CD8-positive, alpha-beta memory T cell (primary cell): ENCODE data around the gene KCNQ5. TPM values are rescaled to one million over a fixed set of nuclear protein-coding genes. Genes with fewer than 3 reads are reported as not detected.

Experiments used
- CTCF ChIA-PET: fragments of 350-600 bp; sonication (Branson Sonifier 250); formaldehyde crosslinking; loops from one replicate; lab custom pipeline; 2021; ENCODE audit warnings: antibody characterized with exemption; lab: Charles Lee
- POLR2A ChIA-PET: fragments of 350-600 bp; sonication (Branson Sonifier 250); formaldehyde crosslinking; loops from one replicate; lab custom pipeline; 2021; ENCODE audit warnings: antibody characterized with exemption; lab: Charles Lee
- DNase-seq, 5 donors: peaks; one replicate each; pipeline versions ENCODE4 v3.0.0 to v3.0.0-alpha.2; 2020 to 2022; ENCODE audit warnings: mixed read lengths in 1 of 5
- H3K27ac ChIP-seq: one replicate; pipeline ENCODE4 v1.7.0; 2013; ENCODE audit warnings: low read depth, mild to moderate bottlenecking, low read length, moderate library complexity
- H3K27me3 ChIP-seq: 2 replicates; pipeline ENCODE4 v1.7.0; 2013; ENCODE audit warnings: low read length, mild to moderate bottlenecking; ENCODE audit not compliant: insufficient read depth, poor library complexity, severe bottlenecking
- H3K36me3 ChIP-seq: 2 replicates; pipeline ENCODE4 v1.7.0; 2013; ENCODE audit warnings: mild to moderate bottlenecking, low read length, moderate library complexity; ENCODE audit not compliant: insufficient read depth
- H3K4me1 ChIP-seq: 2 replicates; pipeline ENCODE4 v1.7.0; 2013; ENCODE audit warnings: mild to moderate bottlenecking, low read length, moderate library complexity; ENCODE audit not compliant: insufficient read depth
- H3K4me3 ChIP-seq: 2 replicates; pipeline ENCODE4 v1.7.0; 2013; ENCODE audit warnings: mild to moderate bottlenecking, low read length
- H3K9me3 ChIP-seq: 2 replicates; pipeline ENCODE4 v1.7.0; 2013; ENCODE audit warnings: mild to moderate bottlenecking, low read length
- H3K27ac Mint-ChIP-seq, 8 donors: one replicate each; pipeline ENCODE4 v1.8.0; 2020 to 2021; ENCODE audit warnings: mixed read lengths in 8 of 8, mild to moderate bottlenecking in 6 of 8, inconsistent platforms in 3 of 8, moderate library complexity in 3 of 8
- H3K27me3 Mint-ChIP-seq, 2 donors: one replicate each; pipeline ENCODE4 v1.8.0; 2020 to 2021; ENCODE audit warnings: mixed read lengths in 2 of 2, mild to moderate bottlenecking in 1 of 2, moderate library complexity in 1 of 2
- H3K36me3 Mint-ChIP-seq, 3 donors: one replicate each; pipeline ENCODE4 v1.8.0; 2020 to 2021; ENCODE audit warnings: mixed read lengths in 3 of 3, inconsistent platforms in 1 of 3, mild to moderate bottlenecking in 1 of 3
- H3K4me1 Mint-ChIP-seq, 3 donors: one replicate each; pipeline ENCODE4 v1.8.0; 2020 to 2021; ENCODE audit warnings: mixed read lengths in 3 of 3, inconsistent platforms in 1 of 3, mild to moderate bottlenecking in 1 of 3
- H3K4me3 Mint-ChIP-seq, 7 donors: one replicate each; pipeline ENCODE4 v1.8.0; 2020 to 2021; ENCODE audit warnings: mixed read lengths in 7 of 7, mild to moderate bottlenecking in 6 of 7, moderate library complexity in 4 of 7, inconsistent platforms in 2 of 7
- H3K9me3 Mint-ChIP-seq, 5 donors: one replicate each; pipeline ENCODE4 v1.8.0; 2020 to 2022; ENCODE audit warnings: mixed read lengths in 5 of 5, mild to moderate bottlenecking in 3 of 5, moderate library complexity in 2 of 5, inconsistent platforms in 1 of 5
- polyA plus RNA-seq: library from polyadenylated mRNA; unstranded; fragments of 300-500 nt; fragmentation: Illumina TruSeq; gene quantifications from one replicate; pipeline ENCODE4 v1.2.3, GENCODE V29; 2021
- total RNA-seq, 2 experiments: library from RNA; stranded (reverse); gene quantifications; one replicate each; pipeline ENCODE4 v1.2.3, GENCODE V29; 2021

The KCNQ5 gene
- total and polyA plus RNA-seq, 3 experiments from 2014 or later = 0.85 to 8.5 (median 7.9) TPM

- CTCF ChIA-PET = no interaction called here
- no peaks in the 10 kb centered on the region for H3K9me3 ChIP-seq
- Mint-ChIP-seq H3K9me3 (peaks cover 15 to 51% (median 18%) of the 10 kb centered on the region in 5 donors), H3K4me1 (no peaks in the 10 kb centered on the region), H3K36me3 (peaks cover 0 to 30% (median 2%) of the 10 kb centered on the region in 3 donors), H3K4me3 (no peak overlapping the region), H3K27ac (no peak overlapping the region), H3K27me3 (no peaks in the 10 kb centered on the region)
- no peaks in the 10 kb centered on the region for H3K36me3 ChIP-seq
- H3K27ac ChIP-seq = no peak overlapping the region
- H3K4me1 ChIP-seq = no peaks in the 10 kb centered on the region
- no peak overlapping the region for H3K4me3 ChIP-seq
- POLR2A ChIA-PET = no interaction called here
- no peaks in the 10 kb centered on the region for H3K27me3 ChIP-seq
- DNase-seq = no peak
Measured at GRCh38 chr6:72984981-72985665, 363.3 kb downstream of the KCNQ5 start.

- Mint-ChIP-seq H3K27ac (no peak overlapping the region), H3K9me3 (peaks cover 10 to 35% (median 14%) of the 10 kb centered on the region in 5 donors), H3K4me1 (no peaks in the 10 kb centered on the region), H3K4me3 (no peak overlapping the region), H3K36me3 (peaks cover 0 to 23% (median 2%) of the 10 kb centered on the region in 3 donors), H3K27me3 (no peaks in the 10 kb centered on the region)
- ChIA-PET POLR2A (no interaction called here), CTCF (no interaction called here)
- Histone ChIP-seq H3K9me3 (no peaks in the 10 kb centered on the region), H3K27me3 (no peaks in the 10 kb centered on the region), H3K27ac (no peak overlapping the region), H3K4me1 (no peaks in the 10 kb centered on the region), H3K4me3 (no peak overlapping the region), H3K36me3 (no peaks in the 10 kb centered on the region)
- DNase-seq = no peak
Measured at GRCh38 chr6:72987301-72987700, 365.4 kb downstream of the KCNQ5 start.

GRCh38 chr6:72999995-73000394 is 378.1 kb downstream of the KCNQ5 start:
- Histone ChIP-seq H3K27me3 (no peaks in the 10 kb centered on the region), H3K9me3 (no peaks in the 10 kb centered on the region), H3K36me3 (no peaks in the 10 kb centered on the region), H3K4me3 (no peak overlapping the region), H3K27ac (no peak overlapping the region), H3K4me1 (no peaks in the 10 kb centered on the region)
- no peaks in the 10 kb centered on the region for H3K27me3 Mint-ChIP-seq
- POLR2A ChIA-PET = no interaction called here
- no peak for DNase-seq
- CTCF ChIA-PET = no interaction called here
- no peaks in the 10 kb centered on the region for H3K9me3 Mint-ChIP-seq
- H3K4me1 Mint-ChIP-seq = no peaks in the 10 kb centered on the region
- H3K27ac Mint-ChIP-seq = no peak overlapping the region
- H3K36me3 Mint-ChIP-seq = peaks cover 0 to 3% (median 0%) of the 10 kb centered on the region in 3 donors
- H3K4me3 Mint-ChIP-seq = no peak overlapping the region

GRCh38 chr6:73000460-73000859 is 378.6 kb downstream of the KCNQ5 start:
- Mint-ChIP-seq H3K27me3 (no peaks in the 10 kb centered on the region), H3K4me1 (no peaks in the 10 kb centered on the region), H3K27ac (no peak overlapping the region), H3K4me3 (no peak overlapping the region), H3K9me3 (no peaks in the 10 kb centered on the region), H3K36me3 (peaks cover 0 to under 1% (median 0%) of the 10 kb centered on the region in 3 donors)
- no peaks in the 10 kb centered on the region for H3K4me1 ChIP-seq
- no peaks in the 10 kb centered on the region for H3K9me3 ChIP-seq
- ChIA-PET POLR2A (no interaction called here), CTCF (interaction anchor here (1.1 kb wide), 1 partner anchor 20 kb away, joined by 3 read pairs; no protein-coding TSS in a partner anchor)
- H3K27me3 ChIP-seq = no peaks in the 10 kb centered on the region
- no peak overlapping the region for H3K27ac ChIP-seq
- H3K36me3 ChIP-seq = no peaks in the 10 kb centered on the region
- no peak overlapping the region for H3K4me3 ChIP-seq
- DNase-seq = no peak

GRCh38 chr6:73002588-73002987 is 380.7 kb downstream of the KCNQ5 start:
- DNase-seq = no peak
- Mint-ChIP-seq H3K36me3 (peaks cover 2 to 12% (median 5%) of the 10 kb centered on the region in 3 donors), H3K4me1 (no peaks in the 10 kb centered on the region), H3K4me3 (no peak overlapping the region), H3K27ac (peak overlapping the region in 1 of 8 donors; percentile 32), H3K9me3 (peaks cover 0 to 3% (median 0%) of the 10 kb centered on the region in 5 donors), H3K27me3 (no peaks in the 10 kb centered on the region)
- H3K4me1 ChIP-seq = no peaks in the 10 kb centered on the region
- H3K27me3 ChIP-seq = no peaks in the 10 kb centered on the region
- no peaks in the 10 kb centered on the region for H3K9me3 ChIP-seq
- no peak overlapping the region for H3K27ac ChIP-seq
- ChIA-PET CTCF (no interaction called here), POLR2A (no interaction called here)
- no peaks in the 10 kb centered on the region for H3K36me3 ChIP-seq
- H3K4me3 ChIP-seq = no peak overlapping the region

GRCh38 chr6:73003302-73003701 is 381.4 kb downstream of the KCNQ5 start:
- H3K27ac Mint-ChIP-seq = no peak overlapping the region
- no peaks in the 10 kb centered on the region for H3K36me3 ChIP-seq
- no peak overlapping the region for H3K27ac ChIP-seq
- DNase-seq = no peak
- H3K36me3 Mint-ChIP-seq = peaks cover 2 to 12% (median 7%) of the 10 kb centered on the region in 3 donors
- H3K9me3 Mint-ChIP-seq = peaks cover 0 to 3% (median 0%) of the 10 kb centered on the region in 5 donors
- H3K4me3 ChIP-seq = no peak overlapping the region
- no peak overlapping the region for H3K4me3 Mint-ChIP-seq
- H3K4me1 Mint-ChIP-seq = no peaks in the 10 kb centered on the region
- H3K9me3 ChIP-seq = no peaks in the 10 kb centered on the region
- CTCF ChIA-PET = no interaction called here
- POLR2A ChIA-PET = no interaction called here
- H3K27me3 Mint-ChIP-seq = no peaks in the 10 kb centered on the region
- no peaks in the 10 kb centered on the region for H3K27me3 ChIP-seq
- H3K4me1 ChIP-seq = no peaks in the 10 kb centered on the region

- H3K4me1 Mint-ChIP-seq = no peaks in the 10 kb centered on the region
- ChIA-PET POLR2A (no interaction called here), CTCF (no interaction called here)
- Histone ChIP-seq H3K27ac (no peak overlapping the region), H3K4me1 (no peaks in the 10 kb centered on the region), H3K9me3 (no peaks in the 10 kb centered on the region), H3K36me3 (no peaks in the 10 kb centered on the region), H3K27me3 (no peaks in the 10 kb centered on the region), H3K4me3 (no peak overlapping the region)
- H3K27me3 Mint-ChIP-seq = no peaks in the 10 kb centered on the region
- H3K4me3 Mint-ChIP-seq = no peak overlapping the region
- H3K9me3 Mint-ChIP-seq = peaks cover 0 to 3% (median 0%) of the 10 kb centered on the region in 5 donors
- H3K36me3 Mint-ChIP-seq = peaks cover 2 to 12% (median 7%) of the 10 kb centered on the region in 3 donors
- H3K27ac Mint-ChIP-seq = no peak overlapping the region
- no peak for DNase-seq
Measured at GRCh38 chr6:73004231-73004630, 382.4 kb downstream of the KCNQ5 start.

GRCh38 chr6:73004861-73005260 is 383.0 kb downstream of the KCNQ5 start:
- H3K9me3 Mint-ChIP-seq = peaks cover 0 to 3% (median 0%) of the 10 kb centered on the region in 5 donors
- Histone ChIP-seq H3K27ac (no peak overlapping the region), H3K4me3 (no peak overlapping the region), H3K9me3 (no peaks in the 10 kb centered on the region), H3K36me3 (no peaks in the 10 kb centered on the region), H3K4me1 (no peaks in the 10 kb centered on the region), H3K27me3 (no peaks in the 10 kb centered on the region)
- H3K4me3 Mint-ChIP-seq = no peak overlapping the region
- no peaks in the 10 kb centered on the region for H3K27me3 Mint-ChIP-seq
- H3K4me1 Mint-ChIP-seq = no peaks in the 10 kb centered on the region
- CTCF ChIA-PET = no interaction called here
- POLR2A ChIA-PET = no interaction called here
- peaks cover 2 to 12% (median 7%) of the 10 kb centered on the region in 3 donors for H3K36me3 Mint-ChIP-seq
- no peak overlapping the region for H3K27ac Mint-ChIP-seq
- DNase-seq = no peak
